ENCODE data around the gene WFDC10A. TPM values are rescaled to one million over a fixed set of nuclear protein-coding genes. Genes with fewer than 3 reads are reported as not detected.
"Not testable (repeated sequence)": the region's sequence is repeated elsewhere in the genome, so short reads cannot be mapped to it uniquely, and the experiment has no call there.

WFDC10A gene
- not detected for total RNA-seq

- peaks cover 2% of the 10 kb centered on the region for H3K9me3 Mint-ChIP-seq
- peaks cover 2% of the 10 kb centered on the region for H3K4me1 Mint-ChIP-seq (ENCODE audit: low read depth)
- no peak within 1 kb of the TSS for H3K4me3 Mint-ChIP-seq
- H3K27me3 Mint-ChIP-seq (ENCODE audit: low read depth): peaks cover 24% of the 10 kb centered on the region
- no peak within 1 kb of the TSS for H3K27ac Mint-ChIP-seq
- DNase-seq: peak; percentile 53
- intact Hi-C loops (cut with micrococcal nuclease): loop anchor here (1.0 kb wide), 1 partner anchor 142 kb away; no protein-coding TSS in a partner anchor
- no peaks in the 10 kb centered on the region for H3K36me3 Mint-ChIP-seq (ENCODE audit: low read depth)
- CTCF ChIA-PET: interaction anchor here (0.6 to 4.4 kb wide), 12 partner anchors 10 to 192 kb away, joined by 3 to 37 read pairs (median 4); no protein-coding TSS in a partner anchor
Observed at GRCh38 chr20:45629496-45630100, at the start of gene WFDC10A. Gene WFDC10A (plus strand): TSS chr20:45629739. CDS start chr20:45629814, 75 bp downstream.

GRCh38 chr20:45581702-45582101 is 47.8 kb upstream of the WFDC10A start:
- Mint-ChIP-seq H3K27ac (no peak overlapping the region), H3K4me1 (ENCODE audit: low read depth) (no peaks in the 10 kb centered on the region)

DNA sequence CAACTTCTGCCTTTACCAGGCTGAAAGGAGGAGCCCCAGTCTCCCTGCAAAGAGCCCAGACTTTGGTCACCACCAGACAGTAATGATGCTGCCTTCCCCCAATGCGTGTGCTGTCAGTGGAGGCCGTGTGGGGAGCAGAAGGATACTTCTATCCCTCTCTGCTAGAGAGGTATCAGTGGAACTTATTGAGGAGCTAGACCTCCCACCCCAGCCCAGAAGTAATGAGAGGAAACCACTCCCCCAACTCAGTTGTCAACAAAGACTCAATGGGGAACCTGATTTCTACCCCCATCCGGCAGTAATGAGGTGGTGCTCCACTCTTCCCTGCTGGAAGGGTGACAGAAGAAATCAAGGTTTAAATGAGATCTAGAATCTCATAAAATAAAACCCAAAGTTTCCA is 46.0 kb upstream of the WFDC10A start:
- Mint-ChIP-seq H3K4me3 (no peak overlapping the region), H3K4me1 (ENCODE audit: low read depth) (no peaks in the 10 kb centered on the region), H3K36me3 (ENCODE audit: low read depth) (no peaks in the 10 kb centered on the region), H3K9me3 (no peaks in the 10 kb centered on the region), H3K27ac (no peak overlapping the region), H3K27me3 (ENCODE audit: low read depth) (peaks cover 11% of the 10 kb centered on the region)
- DNase-seq: no peak
- intact Hi-C loops (cut with micrococcal nuclease): no loop called here
- CTCF ChIA-PET: no interaction called here

More at GRCh38 chr20:45581702-45582101, 47.8 kb upstream of the WFDC10A start:
- Mint-ChIP-seq H3K27me3 (ENCODE audit: low read depth) (peaks cover 13% of the 10 kb centered on the region), H3K4me3 (no peak overlapping the region), H3K9me3 (no peaks in the 10 kb centered on the region), H3K36me3 (ENCODE audit: low read depth) (no peaks in the 10 kb centered on the region)
- CTCF ChIA-PET: no interaction called here
- no peak for DNase-seq
- intact Hi-C loops (cut with micrococcal nuclease): no loop called here

DNA sequence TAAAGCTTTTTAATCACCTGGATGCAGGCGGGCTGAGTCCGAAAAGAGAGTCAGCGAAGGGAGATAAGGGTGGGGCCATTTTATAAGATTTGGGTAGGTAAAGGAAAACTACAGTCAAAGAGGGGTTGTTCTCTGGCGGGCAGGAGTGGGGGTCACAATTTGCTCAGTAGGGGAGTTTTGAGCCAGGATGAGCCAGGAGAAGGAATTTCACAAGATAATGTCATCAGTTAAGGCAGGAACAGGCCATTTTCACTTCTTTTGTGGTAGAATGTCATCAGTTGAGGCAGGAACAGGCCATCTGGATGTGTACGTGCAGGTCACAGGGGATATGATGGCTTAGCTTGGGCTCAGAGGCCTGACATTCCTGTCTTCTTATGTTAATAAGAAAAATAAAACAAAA is 45.2 kb upstream of the WFDC10A start:
- CTCF ChIA-PET; H3K4me1 Mint-ChIP-seq (ENCODE audit: low read depth); DNase-seq; H3K4me3 Mint-ChIP-seq; H3K9me3 Mint-ChIP-seq; H3K36me3 Mint-ChIP-seq (ENCODE audit: low read depth); H3K27ac Mint-ChIP-seq; intact Hi-C loops (cut with micrococcal nuclease): not testable (repeated sequence)
- peaks cover 10% of the 10 kb centered on the region for H3K27me3 Mint-ChIP-seq (ENCODE audit: low read depth)

DNA sequence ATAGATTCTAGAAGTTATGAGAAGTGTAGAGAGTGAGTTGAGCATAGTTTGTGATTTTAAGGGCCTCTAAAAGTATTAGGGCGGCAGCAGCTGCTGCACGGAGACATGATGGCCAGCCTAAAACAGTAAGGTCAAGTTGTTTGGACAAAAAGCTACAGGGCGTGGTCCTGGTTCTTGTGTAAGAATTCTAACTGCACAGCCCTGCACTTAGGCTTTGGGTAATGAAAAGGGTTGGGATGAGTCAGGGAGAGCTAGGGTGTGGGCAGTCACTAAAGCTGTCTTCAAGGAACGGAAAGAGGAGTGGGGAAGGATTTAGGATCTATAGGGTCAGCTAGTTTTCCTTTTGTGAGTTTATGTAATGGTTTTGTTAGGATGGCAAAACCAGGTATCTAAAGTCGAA is 43.6 kb upstream of the WFDC10A start:
- intact Hi-C loops (cut with micrococcal nuclease); CTCF ChIA-PET; H3K4me3 Mint-ChIP-seq; H3K36me3 Mint-ChIP-seq (ENCODE audit: low read depth); DNase-seq; H3K27ac Mint-ChIP-seq; H3K4me1 Mint-ChIP-seq (ENCODE audit: low read depth); H3K9me3 Mint-ChIP-seq: not testable (repeated sequence)
- H3K27me3 Mint-ChIP-seq (ENCODE audit: low read depth): peaks cover 10% of the 10 kb centered on the region

DNA sequence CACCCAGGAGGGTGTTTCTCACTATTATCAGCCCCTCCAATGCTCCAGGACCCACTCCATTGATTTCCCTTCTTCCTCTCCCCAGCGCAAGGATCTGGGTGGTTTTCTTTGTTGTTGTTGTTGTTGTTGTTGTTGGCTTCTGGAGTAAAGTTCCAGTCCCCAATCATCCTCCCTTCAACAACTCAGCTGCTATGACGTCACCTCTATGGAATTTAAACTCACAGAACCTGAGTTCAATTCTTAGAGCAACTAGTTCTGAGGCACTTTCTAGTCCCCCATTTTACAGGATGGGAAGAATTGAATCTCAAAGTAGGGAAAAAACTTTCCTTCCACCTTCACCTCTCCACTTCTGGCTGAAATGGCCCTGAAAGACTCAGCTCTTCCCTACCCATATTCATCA is 40.7 kb upstream of the WFDC10A start:
- Mint-ChIP-seq H3K9me3 (no peaks in the 10 kb centered on the region), H3K4me1 (ENCODE audit: low read depth) (no peaks in the 10 kb centered on the region), H3K4me3 (no peak overlapping the region), H3K27ac (no peak overlapping the region), H3K27me3 (ENCODE audit: low read depth) (peaks cover 4% of the 10 kb centered on the region), H3K36me3 (ENCODE audit: low read depth) (no peaks in the 10 kb centered on the region)
- intact Hi-C loops (cut with micrococcal nuclease): no loop called here
- CTCF ChIA-PET: interaction anchor here (1.2 kb wide), 1 partner anchor 183 kb away, joined by 4 read pairs; no protein-coding TSS in a partner anchor
- no peak for DNase-seq

GRCh38 chr20:45589725-45590124 is 39.8 kb upstream of the WFDC10A start:
- H3K4me3 Mint-ChIP-seq: no peak overlapping the region

GRCh38 chr20:45592574-45593189 is 36.9 kb upstream of the WFDC10A start:
- Mint-ChIP-seq H3K27me3 (ENCODE audit: low read depth) (peaks cover 20% of the 10 kb centered on the region), H3K36me3 (ENCODE audit: low read depth) (no peaks in the 10 kb centered on the region), H3K4me3 (no peak overlapping the region), H3K4me1 (ENCODE audit: low read depth) (no peaks in the 10 kb centered on the region), H3K9me3 (no peaks in the 10 kb centered on the region), H3K27ac (no peak overlapping the region)
- CTCF ChIA-PET: interaction anchor here (0.6 to 3.6 kb wide), 9 partner anchors 87 to 347 kb away, joined by 3 to 38 read pairs (median 4); no protein-coding TSS in a partner anchor
- DNase-seq: peak; percentile 56
- intact Hi-C loops (cut with micrococcal nuclease): loop anchor here (1.0 kb wide), 1 partner anchor 179 kb away; no protein-coding TSS in a partner anchor

More at GRCh38 chr20:45589725-45590124, 39.8 kb upstream of the WFDC10A start:
- no peak overlapping the region for H3K27ac Mint-ChIP-seq
- no peaks in the 10 kb centered on the region for H3K4me1 Mint-ChIP-seq (ENCODE audit: low read depth)
- DNase-seq: no peak
- intact Hi-C loops (cut with micrococcal nuclease): no loop called here
- no peaks in the 10 kb centered on the region for H3K36me3 Mint-ChIP-seq (ENCODE audit: low read depth)
- H3K27me3 Mint-ChIP-seq (ENCODE audit: low read depth): peaks cover 10% of the 10 kb centered on the region
- no peaks in the 10 kb centered on the region for H3K9me3 Mint-ChIP-seq
- CTCF ChIA-PET: interaction anchor here (0.6 to 1.2 kb wide), 2 partner anchors 182 to 183 kb away, joined by 4 read pairs; no protein-coding TSS in a partner anchor

GRCh38 chr20:45593498-45593897 is 36.0 kb upstream of the WFDC10A start:
- Mint-ChIP-seq H3K27ac (no peak overlapping the region), H3K27me3 (ENCODE audit: low read depth) (peaks cover 24% of the 10 kb centered on the region), H3K36me3 (ENCODE audit: low read depth) (no peaks in the 10 kb centered on the region), H3K4me1 (ENCODE audit: low read depth) (no peaks in the 10 kb centered on the region), H3K9me3 (no peaks in the 10 kb centered on the region), H3K4me3 (no peak overlapping the region)
- intact Hi-C loops (cut with micrococcal nuclease): no loop called here
- CTCF ChIA-PET: interaction anchor here (0.6 to 3.6 kb wide), 2 partner anchors 117 to 177 kb away, joined by 5 to 38 read pairs; no protein-coding TSS in a partner anchor
- no peak for DNase-seq

- CTCF ChIA-PET: interaction anchor here (0.6 to 3.6 kb wide), 3 partner anchors 176 to 310 kb away, joined by 3 to 38 read pairs (median 3); no protein-coding TSS in a partner anchor
Observed at GRCh38 chr20:45595235-45595634, 34.3 kb upstream of the WFDC10A start.

GRCh38 chr20:45607810-45608209 is 21.7 kb upstream of the WFDC10A start:
- intact Hi-C loops (cut with micrococcal nuclease): no loop called here
- no peak overlapping the region for H3K27ac Mint-ChIP-seq
- H3K4me3 Mint-ChIP-seq: no peak overlapping the region
- H3K27me3 Mint-ChIP-seq (ENCODE audit: low read depth): peaks cover 11% of the 10 kb centered on the region
- no peak for DNase-seq
- CTCF ChIA-PET: interaction anchor here (0.5 kb wide), 1 partner anchor 43 kb away, joined by 3 read pairs; no protein-coding TSS in a partner anchor
- H3K9me3 Mint-ChIP-seq: peaks cover 15% of the 10 kb centered on the region
- peaks cover 2% of the 10 kb centered on the region for H3K36me3 Mint-ChIP-seq (ENCODE audit: low read depth)
- peaks cover 18% of the 10 kb centered on the region for H3K4me1 Mint-ChIP-seq (ENCODE audit: low read depth)

More at GRCh38 chr20:45595235-45595634, 34.3 kb upstream of the WFDC10A start:
- intact Hi-C loops (cut with micrococcal nuclease): no loop called here
- Mint-ChIP-seq H3K9me3 (no peaks in the 10 kb centered on the region), H3K27ac (no peak overlapping the region), H3K4me3 (no peak overlapping the region), H3K27me3 (ENCODE audit: low read depth) (peaks cover 29% of the 10 kb centered on the region), H3K4me1 (ENCODE audit: low read depth) (no peaks in the 10 kb centered on the region), H3K36me3 (ENCODE audit: low read depth) (no peaks in the 10 kb centered on the region)
- no peak for DNase-seq

DNA sequence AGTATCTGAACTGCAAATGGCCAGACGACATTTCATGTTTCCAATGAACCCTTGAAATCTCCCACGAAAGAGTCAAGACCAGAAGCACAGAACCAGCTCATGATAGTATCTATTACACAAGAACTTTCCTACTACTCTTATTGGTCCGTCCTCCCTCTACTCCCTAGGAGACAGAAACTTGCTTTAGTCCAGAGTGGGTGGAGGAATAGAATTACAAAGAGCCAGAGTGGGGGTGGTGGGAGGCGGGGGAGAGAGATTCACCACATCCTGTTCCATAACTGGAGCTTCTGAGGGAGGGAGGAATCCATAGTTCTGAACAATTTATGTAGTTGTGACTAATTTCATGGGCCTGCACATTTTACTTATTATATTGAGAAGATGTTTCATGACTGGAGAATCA is 18.5 kb upstream of the WFDC10A start:
- Mint-ChIP-seq H3K4me1 (ENCODE audit: low read depth) (peaks cover 15% of the 10 kb centered on the region), H3K4me3 (no peak overlapping the region), H3K27ac (no peak overlapping the region), H3K9me3 (peaks cover 7% of the 10 kb centered on the region), H3K27me3 (ENCODE audit: low read depth) (peaks cover 10% of the 10 kb centered on the region), H3K36me3 (ENCODE audit: low read depth) (no peaks in the 10 kb centered on the region)
- intact Hi-C loops (cut with micrococcal nuclease): loop anchor here (1.0 kb wide), 1 partner anchor 141 kb away; no protein-coding TSS in a partner anchor
- DNase-seq: peak; percentile 62
- CTCF ChIA-PET: interaction anchor here (1.4 kb wide), 1 partner anchor 160 kb away, joined by 6 read pairs; no protein-coding TSS in a partner anchor
